Natural killer cell (primary cell): ENCODE measurements around the gene MYPN. TPM values are rescaled to one million over a fixed set of nuclear protein-coding genes. Genes with fewer than 3 reads are reported as not detected.

Experiments
- ATAC-seq, 3 donors: fragments of 150-1000 bp in 2 of 3; fragments of 200-7000 bp in 1 of 3; cut with Tn5 transposase; 1 replicate in 1 of 3; 2 replicates in 2 of 3; pipeline ENCODE4 v1.10.0; 2021; ENCODE audit warnings: mild to moderate bottlenecking in 2 of 3, moderate library complexity in 2 of 3
- DNase-seq, 2 donors: peaks; one replicate each; pipeline versions ENCODE4 v3.0.0 to v3.0.0-alpha.2; 2013 to 2021; ENCODE audit warnings: mixed read lengths in 1 of 2
- H3K27ac ChIP-seq: one replicate; pipeline ENCODE4 v1.5.1; 2013; ENCODE audit warnings: mild to moderate bottlenecking, low read length
- H3K27me3 ChIP-seq: one replicate; pipeline ENCODE4 v1.6.1; 2013; ENCODE audit warnings: low read length; ENCODE audit not compliant: control insufficient read depth, insufficient read depth
- H3K36me3 ChIP-seq: one replicate; pipeline ENCODE4 v1.6.1; 2013; ENCODE audit warnings: low read length; ENCODE audit not compliant: control insufficient read depth, insufficient read depth
- H3K4me1 ChIP-seq: one replicate; pipeline ENCODE4 v1.6.1; 2013; ENCODE audit warnings: low read length; ENCODE audit not compliant: control insufficient read depth, insufficient read depth
- H3K4me3 ChIP-seq: one replicate; pipeline ENCODE4 v1.5.1; 2013; ENCODE audit warnings: low read length
- H3K9me3 ChIP-seq: one replicate; pipeline ENCODE4 v1.6.1; 2013; ENCODE audit warnings: low read length; ENCODE audit not compliant: control insufficient read depth, insufficient read depth
- H3K27ac Mint-ChIP-seq, 2 donors: one replicate each; pipeline ENCODE4 v1.8.0; 2022; ENCODE audit warnings: mild to moderate bottlenecking in 2 of 2, mixed read lengths in 2 of 2, moderate library complexity in 1 of 2
- H3K27me3 Mint-ChIP-seq, 2 donors: one replicate each; pipeline ENCODE4 v1.8.0; 2022; ENCODE audit warnings: low read depth in 2 of 2, mixed read lengths in 2 of 2
- H3K36me3 Mint-ChIP-seq: one replicate; pipeline ENCODE4 v1.8.0; 2022; ENCODE audit warnings: mixed read lengths
- H3K4me1 Mint-ChIP-seq, 2 donors: one replicate each; pipeline ENCODE4 v1.8.0; 2022; ENCODE audit warnings: mixed read lengths in 2 of 2
- H3K4me3 Mint-ChIP-seq: one replicate; pipeline ENCODE4 v1.8.0; 2022; ENCODE audit warnings: mild to moderate bottlenecking, moderate library complexity, mixed read lengths
- H3K9me3 Mint-ChIP-seq, 2 donors: one replicate each; pipeline ENCODE4 v1.8.0; 2022; ENCODE audit warnings: mixed read lengths in 2 of 2
- CTCF ChIP-seq: fragments of 200-600 bp; IDR thresholded peaks from one replicate; pipeline ENCODE4 v1.8.0; 2022; ENCODE audit warnings: antibody characterized with exemption
- WGBS: methylation state at CpG from one replicate; pipeline ENCODE4 v1.1.7; 2013; ENCODE audit warnings: missing lambda C conversion rate; ENCODE audit not compliant: insufficient coverage; 5-methylcytosine and 5-hydroxymethylcytosine counted together
- intact Hi-C: fragments of 100-400 bp; cut with micrococcal nuclease; formaldehyde crosslinking; loops from one replicate; pipeline ENCODE4 v1.14.2; 2022
- total RNA-seq, 4 donors: library from RNA; stranded (reverse); fragments of 120-200 nt in 1 of 4; gene quantifications; one replicate each; pipeline versions ENCODE4 v1.2.3 to v1.2.4, GENCODE V29; 2013 to 2022

MYPN gene
- total RNA-seq, 3 donors from 2014 or later (not counting 1 experiment from before 2014, with no cell fraction given), result not detected

- no peak overlapping the region for H3K4me3 ChIP-seq
- Mint-ChIP-seq H3K4me3 (no peak overlapping the region), H3K9me3 (no peaks in the 10 kb centered on the region), H3K27ac (no peak overlapping the region), H3K4me1 (no peaks in the 10 kb centered on the region), H3K36me3 (no peaks in the 10 kb centered on the region), H3K27me3 (peaks cover 9 to 12% of the 10 kb centered on the region in 2 donors)
- TF ChIP-seq CTCF, result no peak
- H3K27ac ChIP-seq, result no peak overlapping the region
- H3K9me3 ChIP-seq, result no peaks in the 10 kb centered on the region
- intact Hi-C loops, result no loop called here
- ATAC-seq (no peak), DNase-seq (no peak)
- no peaks in the 10 kb centered on the region for H3K36me3 ChIP-seq
- H3K4me1 ChIP-seq, result no peaks in the 10 kb centered on the region
- no CpG with 5 or more reads among the region's 1 CpG for WGBS
- H3K27me3 ChIP-seq, result no peaks in the 10 kb centered on the region
These were observed 3.5 kb downstream of the MYPN start for GRCh38 chr10:68112837-68113236.

- Mint-ChIP-seq H3K4me1 (no peaks in the 10 kb centered on the region), H3K36me3 (no peaks in the 10 kb centered on the region), H3K27ac (no peak overlapping the region), H3K9me3 (no peaks in the 10 kb centered on the region), H3K4me3 (no peak overlapping the region), H3K27me3 (peaks cover 13 to 32% of the 10 kb centered on the region in 2 donors)
- WGBS, result 86% methylated on average over 2 of the region's 3 CpGs
- Histone ChIP-seq H3K4me1 (no peaks in the 10 kb centered on the region), H3K36me3 (no peaks in the 10 kb centered on the region), H3K27ac (no peak overlapping the region), H3K9me3 (no peaks in the 10 kb centered on the region), H3K27me3 (peaks cover 3% of the 10 kb centered on the region), H3K4me3 (no peak overlapping the region)
- TF ChIP-seq CTCF, result no peak
- intact Hi-C loops, result no loop called here
- DNase-seq (no peak), ATAC-seq (no peak)
These were observed 9.4 kb downstream of the MYPN start for GRCh38 chr10:68118657-68119056.

- intact Hi-C loops, result no loop called here
- no peak for ATAC-seq
These were observed 11.9 kb downstream of the MYPN start for GRCh38 chr10:68121020-68121743.

More at GRCh38 chr10:68121020-68121743, 11.9 kb downstream of the MYPN start:
- Mint-ChIP-seq H3K4me1 (no peaks in the 10 kb centered on the region), H3K27me3 (peaks cover 7 to 38% of the 10 kb centered on the region in 2 donors), H3K27ac (no peak overlapping the region), H3K9me3 (no peaks in the 10 kb centered on the region), H3K36me3 (no peaks in the 10 kb centered on the region), H3K4me3 (no peak overlapping the region)
- no peak for DNase-seq
- no peaks in the 10 kb centered on the region for H3K36me3 ChIP-seq
- peaks cover 3% of the 10 kb centered on the region for H3K27me3 ChIP-seq
- H3K27ac ChIP-seq, result no peak overlapping the region
- H3K4me1 ChIP-seq, result no peaks in the 10 kb centered on the region
- 86% methylated on average over 14 of the region's 15 CpGs for WGBS
- no peaks in the 10 kb centered on the region for H3K9me3 ChIP-seq
- no peak for TF ChIP-seq CTCF
- no peak overlapping the region for H3K4me3 ChIP-seq
